ENCODE measurements around the gene ZBTB43. TPM values are rescaled to one million over a fixed set of nuclear protein-coding genes. Genes with fewer than 3 reads are reported as not detected.

The ZBTB43 gene
- total RNA-seq, 1 experiment from 2014 or later: 32.4 TPM

DNA sequence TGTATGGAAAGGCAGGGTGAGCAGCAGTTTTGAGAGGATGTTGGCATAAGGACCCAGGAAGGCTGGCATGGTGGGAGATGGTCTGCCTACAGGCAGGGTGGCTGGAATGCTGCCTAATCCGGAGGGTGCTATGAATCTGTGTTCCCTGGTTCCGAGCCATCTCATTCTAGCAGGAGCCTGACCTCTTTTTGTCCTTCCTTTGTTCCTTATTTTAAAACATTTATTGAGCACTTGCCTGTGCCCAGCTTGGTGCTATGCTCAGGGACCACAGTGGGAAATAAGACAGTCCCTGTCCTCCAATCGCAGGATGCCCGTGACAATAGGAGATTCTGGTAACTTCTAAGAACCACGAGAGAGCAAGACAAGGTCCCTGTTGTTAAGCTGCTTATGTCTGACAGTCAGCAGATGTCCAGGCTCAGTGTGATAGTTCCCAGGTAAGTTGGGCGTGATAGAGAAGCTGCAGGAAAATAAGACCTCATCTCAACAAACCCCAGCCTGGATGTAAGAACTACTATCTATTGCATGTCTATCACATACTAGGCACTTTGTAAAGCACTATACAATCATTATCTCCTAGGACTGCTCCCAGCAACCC lies 46.5 kb downstream of the ZBTB43 start:
- CTCF ChIA-PET: interaction anchor here (3.7 kb wide), 1 partner anchor 8 kb away, joined by 18 read pairs; the partner anchor contains the start of gene ZBTB34
- peaks cover 10% of the 10 kb centered on the region for H3K27me3 Mint-ChIP-seq (ENCODE audit: insufficient read depth, unreplicated experiment)
- H3K36me3 Mint-ChIP-seq (ENCODE audit: insufficient read depth, unreplicated experiment): peaks cover 6% of the 10 kb centered on the region
- H3K4me3 Mint-ChIP-seq (ENCODE audit: unreplicated experiment): no peak overlapping the region
- intact Hi-C loops (cut with micrococcal nuclease): no loop called here
- peaks cover 5% of the 10 kb centered on the region for H3K4me1 Mint-ChIP-seq (ENCODE audit: insufficient read depth, unreplicated experiment)
- TF ChIP-seq, protein P1, sequence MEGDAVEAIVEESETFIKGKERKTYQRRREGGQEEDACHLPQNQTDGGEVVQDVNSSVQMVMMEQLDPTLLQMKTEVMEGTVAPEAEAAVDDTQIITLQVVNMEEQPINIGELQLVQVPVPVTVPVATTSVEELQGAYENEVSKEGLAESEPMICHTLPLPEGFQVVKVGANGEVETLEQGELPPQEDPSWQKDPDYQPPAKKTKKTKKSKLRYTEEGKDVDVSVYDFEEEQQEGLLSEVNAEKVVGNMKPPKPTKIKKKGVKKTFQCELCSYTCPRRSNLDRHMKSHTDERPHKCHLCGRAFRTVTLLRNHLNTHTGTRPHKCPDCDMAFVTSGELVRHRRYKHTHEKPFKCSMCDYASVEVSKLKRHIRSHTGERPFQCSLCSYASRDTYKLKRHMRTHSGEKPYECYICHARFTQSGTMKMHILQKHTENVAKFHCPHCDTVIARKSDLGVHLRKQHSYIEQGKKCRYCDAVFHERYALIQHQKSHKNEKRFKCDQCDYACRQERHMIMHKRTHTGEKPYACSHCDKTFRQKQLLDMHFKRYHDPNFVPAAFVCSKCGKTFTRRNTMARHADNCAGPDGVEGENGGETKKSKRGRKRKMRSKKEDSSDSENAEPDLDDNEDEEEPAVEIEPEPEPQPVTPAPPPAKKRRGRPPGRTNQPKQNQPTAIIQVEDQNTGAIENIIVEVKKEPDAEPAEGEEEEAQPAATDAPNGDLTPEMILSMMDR (IDR thresholded peaks at IDR 0.05; ENCODE audit: unreplicated experiment): no peak
- no peaks in the 10 kb centered on the region for H3K9me3 Mint-ChIP-seq (ENCODE audit: unreplicated experiment)
- BruUV-seq (replicated peaks): no TSS peak
- POLR2A ChIA-PET: interaction anchor here (0.6 to 2.1 kb wide), 2 partner anchors 10 to 28 kb away, joined by 3 to 5 read pairs; partner anchors contain the start of gene ZBTB34
- no peak overlapping the region for H3K27ac Mint-ChIP-seq (ENCODE audit: low read depth, unreplicated experiment)
- no peak for DNase-seq (ENCODE audit: unreplicated experiment)

DNA sequence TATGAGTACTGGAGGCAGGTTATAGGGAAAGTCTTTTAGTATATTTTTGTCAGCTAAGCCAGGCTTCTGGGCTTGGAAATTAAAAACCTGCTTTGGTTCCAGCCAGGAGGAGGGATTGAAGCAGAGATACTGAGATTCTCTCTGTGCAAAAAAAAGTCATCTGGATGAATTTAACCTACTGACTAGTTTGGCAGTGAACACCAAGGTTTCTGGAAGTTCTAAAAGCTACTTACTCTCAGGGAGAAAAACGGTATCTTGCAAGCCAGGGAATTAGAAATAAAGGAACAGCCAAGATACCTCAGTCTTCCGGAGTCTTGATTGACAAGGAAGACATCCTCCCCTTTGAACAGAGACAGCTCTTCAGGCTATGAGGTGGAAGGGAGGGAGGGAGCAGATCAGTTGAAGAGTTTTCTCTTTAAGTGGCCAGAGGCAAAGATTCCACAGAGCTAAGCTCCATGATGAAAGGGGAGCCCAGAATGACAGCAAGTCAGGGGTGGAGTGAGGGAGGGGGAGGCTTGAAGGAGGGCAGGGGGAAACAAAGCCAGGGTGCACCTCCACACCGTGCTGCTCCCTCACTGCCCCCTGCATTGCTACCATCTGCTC lies 47.3 kb downstream of the ZBTB43 start:
- TF ChIP-seq, protein P1 (IDR thresholded peaks at IDR 0.05; ENCODE audit: unreplicated experiment): no peak
- intact Hi-C loops (cut with micrococcal nuclease): no loop called here
- BruUV-seq (replicated peaks): no TSS peak
- H3K27ac Mint-ChIP-seq (ENCODE audit: low read depth, unreplicated experiment): no peak overlapping the region
- no peak for DNase-seq (ENCODE audit: unreplicated experiment)
- H3K4me1 Mint-ChIP-seq (ENCODE audit: insufficient read depth, unreplicated experiment): peaks cover 6% of the 10 kb centered on the region
- H3K36me3 Mint-ChIP-seq (ENCODE audit: insufficient read depth, unreplicated experiment): peaks cover 6% of the 10 kb centered on the region
- H3K27me3 Mint-ChIP-seq (ENCODE audit: insufficient read depth, unreplicated experiment): peaks cover 10% of the 10 kb centered on the region
- no peak overlapping the region for H3K4me3 Mint-ChIP-seq (ENCODE audit: unreplicated experiment)
- POLR2A ChIA-PET: interaction anchor here (0.6 to 2.1 kb wide), 4 partner anchors 9 to 29 kb away, joined by 3 to 5 read pairs (median 4); partner anchors contain the start of gene ZBTB34
- CTCF ChIA-PET: no interaction called here
- H3K9me3 Mint-ChIP-seq (ENCODE audit: unreplicated experiment): no peaks in the 10 kb centered on the region

- intact Hi-C loops (cut with micrococcal nuclease): no loop called here
- ChIA-PET CTCF (no interaction called here), POLR2A (interaction anchor here (1.2 kb wide), 1 partner anchor 10 kb away, joined by 4 read pairs; no protein-coding TSS in a partner anchor)
- Mint-ChIP-seq H3K27ac (ENCODE audit: low read depth, unreplicated experiment) (no peak overlapping the region), H3K9me3 (ENCODE audit: unreplicated experiment) (no peaks in the 10 kb centered on the region), H3K4me3 (ENCODE audit: unreplicated experiment) (no peak overlapping the region), H3K36me3 (ENCODE audit: insufficient read depth, unreplicated experiment) (peaks cover 6% of the 10 kb centered on the region), H3K27me3 (ENCODE audit: insufficient read depth, unreplicated experiment) (peaks cover 10% of the 10 kb centered on the region), H3K4me1 (ENCODE audit: insufficient read depth, unreplicated experiment) (peaks cover 11% of the 10 kb centered on the region)
- TF ChIP-seq, protein P1 (IDR thresholded peaks at IDR 0.05; ENCODE audit: unreplicated experiment): no peak
- DNase-seq (ENCODE audit: unreplicated experiment): no peak
- no TSS peak for BruUV-seq (replicated peaks)
Observed at GRCh38 chr9:126853667-126854066, 48.8 kb downstream of the ZBTB43 start.

DNA sequence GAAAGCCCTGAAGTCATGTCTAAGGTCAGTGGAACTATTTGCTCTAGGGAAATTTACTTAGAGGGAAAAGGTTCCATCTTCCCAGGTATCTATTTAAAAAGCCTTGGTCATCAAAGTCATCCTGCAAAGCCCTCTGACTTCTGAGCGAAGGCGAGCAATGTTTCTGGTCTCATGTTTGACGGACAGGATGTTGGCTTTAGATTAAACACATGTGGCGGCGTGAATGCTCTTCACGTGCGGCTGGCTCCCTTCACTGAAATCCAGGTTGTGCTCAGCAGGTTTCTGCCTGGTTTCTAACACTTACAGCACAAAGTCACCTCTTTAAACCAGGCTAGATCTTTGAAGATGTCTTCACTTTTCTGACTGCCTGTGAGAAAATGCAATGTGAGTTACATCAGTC lies 49.9 kb downstream of the ZBTB43 start:
- intact Hi-C loops (cut with micrococcal nuclease): no loop called here
- no peak overlapping the region for H3K4me3 Mint-ChIP-seq (ENCODE audit: unreplicated experiment)
- CTCF ChIA-PET: interaction anchor here (0.7 kb wide), 1 partner anchor 350 kb away, joined by 3 read pairs; no protein-coding TSS in a partner anchor

More for the DNA sequence above, 49.9 kb downstream of the ZBTB43 start:
- no peaks in the 10 kb centered on the region for H3K9me3 Mint-ChIP-seq (ENCODE audit: unreplicated experiment)
- DNase-seq (ENCODE audit: unreplicated experiment): no peak
- peaks cover 8% of the 10 kb centered on the region for H3K36me3 Mint-ChIP-seq (ENCODE audit: insufficient read depth, unreplicated experiment)
- TF ChIP-seq, protein P1 (IDR thresholded peaks at IDR 0.05; ENCODE audit: unreplicated experiment): no peak
- peaks cover 11% of the 10 kb centered on the region for H3K4me1 Mint-ChIP-seq (ENCODE audit: insufficient read depth, unreplicated experiment)
- no peak overlapping the region for H3K27ac Mint-ChIP-seq (ENCODE audit: low read depth, unreplicated experiment)
- BruUV-seq (replicated peaks): no TSS peak
- H3K27me3 Mint-ChIP-seq (ENCODE audit: insufficient read depth, unreplicated experiment): peaks cover 10% of the 10 kb centered on the region
- POLR2A ChIA-PET: interaction anchor here (0.7 kb wide), 1 partner anchor 92 kb away, joined by 3 read pairs; no protein-coding TSS in a partner anchor
